Measurements from ENCODE around the gene PKHD1. TPM values are rescaled to one million over a fixed set of nuclear protein-coding genes. Genes with fewer than 3 reads are reported as not detected.

PKHD1 gene
- total RNA-seq, 2 donors from 2014 or later = 33.3 to 53.4 TPM

DNA sequence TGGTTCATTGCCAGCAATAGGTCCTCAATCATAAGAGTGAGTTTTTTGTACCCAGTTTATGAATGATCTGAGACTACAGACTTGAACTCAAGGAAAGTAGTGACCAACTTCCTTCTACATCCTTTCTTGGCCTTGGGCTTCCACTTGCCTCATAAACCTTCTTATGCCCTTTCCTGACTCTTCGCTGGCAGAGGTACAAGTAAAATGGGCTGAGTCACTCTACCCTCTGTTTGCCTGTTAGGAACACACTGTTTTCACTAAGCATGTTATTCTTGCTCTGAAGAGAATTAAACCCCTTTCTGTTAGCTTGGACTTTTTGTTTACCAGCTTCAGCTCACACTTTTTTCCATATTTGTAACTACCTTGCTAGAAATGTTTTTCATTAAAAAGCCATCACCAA is 74.4 kb downstream of the PKHD1 start:
- TF ChIP-seq, protein P1, sequence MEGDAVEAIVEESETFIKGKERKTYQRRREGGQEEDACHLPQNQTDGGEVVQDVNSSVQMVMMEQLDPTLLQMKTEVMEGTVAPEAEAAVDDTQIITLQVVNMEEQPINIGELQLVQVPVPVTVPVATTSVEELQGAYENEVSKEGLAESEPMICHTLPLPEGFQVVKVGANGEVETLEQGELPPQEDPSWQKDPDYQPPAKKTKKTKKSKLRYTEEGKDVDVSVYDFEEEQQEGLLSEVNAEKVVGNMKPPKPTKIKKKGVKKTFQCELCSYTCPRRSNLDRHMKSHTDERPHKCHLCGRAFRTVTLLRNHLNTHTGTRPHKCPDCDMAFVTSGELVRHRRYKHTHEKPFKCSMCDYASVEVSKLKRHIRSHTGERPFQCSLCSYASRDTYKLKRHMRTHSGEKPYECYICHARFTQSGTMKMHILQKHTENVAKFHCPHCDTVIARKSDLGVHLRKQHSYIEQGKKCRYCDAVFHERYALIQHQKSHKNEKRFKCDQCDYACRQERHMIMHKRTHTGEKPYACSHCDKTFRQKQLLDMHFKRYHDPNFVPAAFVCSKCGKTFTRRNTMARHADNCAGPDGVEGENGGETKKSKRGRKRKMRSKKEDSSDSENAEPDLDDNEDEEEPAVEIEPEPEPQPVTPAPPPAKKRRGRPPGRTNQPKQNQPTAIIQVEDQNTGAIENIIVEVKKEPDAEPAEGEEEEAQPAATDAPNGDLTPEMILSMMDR (IDR thresholded peaks at IDR 0.05) = no peak
- TF ChIP-seq POLR2A (IDR thresholded peaks at IDR 0.05) = no peak
- no peaks in the 10 kb centered on the region for H3K27me3 ChIP-seq
- H3K27ac ChIP-seq = peak overlapping the region in 2 of 4 donors; percentile 38 to 41
- H3K4me1 ChIP-seq = peaks cover 8% of the 10 kb centered on the region
- no peaks in the 10 kb centered on the region for H3K36me3 ChIP-seq (replicated peaks in 1 of 2; ENCODE audit: insufficient read depth in 1 of 2, low read depth in 2 of 2)
- intact Hi-C loops (cut with DNase I) = no loop called here
- peak; percentile 45 for ATAC-seq
- DNase-seq = peak in 3 of 4 donors; percentile 14 to 28 (median 19)
- 40 to 65% methylated on average over 1 of the region's 1 CpG for WGBS, 2 donors
- H3K9me3 ChIP-seq = no peaks in the 10 kb centered on the region
- H3K4me3 ChIP-seq = no peak overlapping the region

DNA sequence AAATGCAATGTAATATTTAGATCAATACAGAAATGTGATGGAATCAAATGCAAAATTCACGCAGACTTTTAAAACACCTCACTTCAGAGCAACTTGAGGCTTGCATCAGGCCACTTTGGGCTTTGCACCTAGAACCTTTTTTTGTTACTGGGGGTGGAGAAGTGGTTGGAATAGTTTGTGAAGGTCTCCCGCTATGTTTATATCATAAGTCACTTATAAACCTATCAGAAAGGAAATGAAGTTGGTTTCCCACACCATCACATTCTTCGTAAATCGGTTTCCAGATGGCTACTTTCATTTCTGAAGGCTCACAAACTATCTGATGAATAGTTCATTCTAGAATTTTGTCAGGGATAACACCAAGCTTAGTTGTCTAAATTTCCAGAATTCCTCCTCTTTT is 74.8 kb downstream of the PKHD1 start:
- intact Hi-C loops (cut with DNase I) = no loop called here
- TF ChIP-seq, protein P1 (IDR thresholded peaks at IDR 0.05) = no peak
- no peak for TF ChIP-seq POLR2A (IDR thresholded peaks at IDR 0.05)
- Histone ChIP-seq H3K27me3 (no peaks in the 10 kb centered on the region), H3K36me3 (replicated peaks in 1 of 2; ENCODE audit: insufficient read depth in 1 of 2, low read depth in 2 of 2) (no peaks in the 10 kb centered on the region), H3K27ac (peak overlapping the region in 2 of 4 donors; percentile 38 to 41), H3K9me3 (no peaks in the 10 kb centered on the region), H3K4me3 (no peak overlapping the region), H3K4me1 (peaks cover 8% of the 10 kb centered on the region)
- no peak for DNase-seq
- peak; percentile 55 for ATAC-seq
- 55 to 67% methylated on average over 4 of the region's 4 CpGs for WGBS, 2 donors

DNA sequence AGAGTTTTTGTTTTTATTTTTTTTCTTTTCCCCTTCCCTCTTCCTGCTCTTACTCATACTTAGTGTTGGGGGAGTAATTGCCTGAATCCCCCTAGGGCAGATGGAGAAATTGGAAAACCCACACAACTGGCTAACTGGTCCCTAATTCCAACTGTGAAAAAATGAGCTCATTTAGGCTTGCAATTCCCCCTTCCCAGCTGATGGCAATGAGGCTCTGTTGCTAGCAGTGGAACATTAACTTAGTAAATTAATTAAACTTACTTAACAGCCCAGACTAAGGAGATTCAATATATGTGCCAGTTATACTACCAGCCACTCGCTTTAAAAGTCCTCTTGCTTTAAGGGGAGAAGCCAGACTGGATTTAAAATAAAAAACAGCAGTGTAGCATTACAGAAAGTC is 76.6 kb downstream of the PKHD1 start:
- Histone ChIP-seq H3K4me1 (peaks cover 14% of the 10 kb centered on the region), H3K27me3 (no peaks in the 10 kb centered on the region), H3K27ac (peak overlapping the region in 1 of 4 donors; percentile 20), H3K36me3 (replicated peaks in 1 of 2; ENCODE audit: insufficient read depth in 1 of 2, low read depth in 2 of 2) (no peaks in the 10 kb centered on the region), H3K9me3 (no peaks in the 10 kb centered on the region), H3K4me3 (no peak overlapping the region)
- TF ChIP-seq, protein P1 (IDR thresholded peaks at IDR 0.05) = no peak
- no peak for TF ChIP-seq POLR2A (IDR thresholded peaks at IDR 0.05)
- no peak for ATAC-seq
- intact Hi-C loops (cut with DNase I) = no loop called here
- WGBS, 2 donors = 57 to 65% methylated on average over 1 of the region's 1 CpG
- DNase-seq = no peak

DNA sequence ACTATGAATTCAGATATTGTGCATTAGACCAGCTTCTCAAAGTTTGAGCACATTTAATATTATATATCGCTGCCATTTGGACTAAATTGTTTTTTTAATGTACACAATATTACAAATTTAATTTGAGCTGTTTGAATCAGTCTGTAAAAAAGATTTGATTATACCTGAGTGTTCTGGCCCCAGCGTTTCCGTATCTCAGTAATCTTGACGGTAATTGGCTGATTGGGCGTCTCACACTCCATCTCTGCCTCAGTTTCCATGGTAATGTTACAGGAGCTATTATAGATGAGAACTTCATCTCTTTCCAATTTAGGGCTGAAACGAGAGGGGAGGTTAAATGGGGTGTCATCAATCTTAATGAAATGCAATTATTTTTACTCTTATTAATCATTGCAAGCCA is 77.3 kb downstream of the PKHD1 start:
- TF ChIP-seq, protein P1 (IDR thresholded peaks at IDR 0.05) = no peak
- TF ChIP-seq POLR2A (IDR thresholded peaks at IDR 0.05) = no peak
- no peak overlapping the region for H3K27ac ChIP-seq
- DNase-seq (no peak), ATAC-seq (no peak)
- no peaks in the 10 kb centered on the region for H3K27me3 ChIP-seq
- H3K36me3 ChIP-seq (replicated peaks in 1 of 2; ENCODE audit: insufficient read depth in 1 of 2, low read depth in 2 of 2) = no peaks in the 10 kb centered on the region
- no peak overlapping the region for H3K4me3 ChIP-seq
- WGBS, 2 donors = 64% methylated on average over 6 of the region's 6 CpGs
- peaks cover 21% of the 10 kb centered on the region for H3K4me1 ChIP-seq
- no peaks in the 10 kb centered on the region for H3K9me3 ChIP-seq
- intact Hi-C loops (cut with DNase I) = no loop called here

DNA sequence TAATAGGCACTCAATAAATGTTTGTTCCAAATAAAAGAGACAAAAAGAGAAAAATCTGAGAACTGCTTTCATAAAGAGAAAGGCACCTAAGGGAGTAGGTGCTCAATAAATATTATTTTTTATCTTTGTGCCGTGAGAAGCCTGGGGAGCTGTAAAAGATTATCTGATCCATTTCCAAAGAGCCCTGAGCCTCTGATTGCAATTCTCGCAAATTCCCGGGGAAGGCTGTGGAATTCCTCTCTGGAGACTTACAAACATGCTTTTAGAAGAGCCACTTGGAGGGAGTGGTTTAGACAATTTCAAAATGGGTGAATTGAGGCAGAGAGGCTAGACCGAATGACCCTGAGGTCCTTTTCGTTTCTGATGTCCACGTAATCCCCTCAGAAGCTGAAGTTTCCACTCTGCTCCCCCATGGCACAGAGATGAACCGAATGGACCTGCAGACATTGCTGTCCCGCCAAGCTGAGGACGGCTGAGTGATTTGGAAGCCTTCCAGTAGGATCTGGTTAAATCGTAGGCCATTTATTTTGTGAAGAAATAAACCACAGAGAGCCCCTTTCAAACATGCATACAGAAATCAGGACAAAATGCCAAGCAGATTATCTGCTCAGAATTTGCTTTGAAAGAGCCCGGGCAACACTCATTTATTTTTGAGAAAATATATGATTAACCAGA is 77.8 kb downstream of the PKHD1 start:
- no peak for TF ChIP-seq POLR2A (IDR thresholded peaks at IDR 0.05)
- TF ChIP-seq, protein P1 (IDR thresholded peaks at IDR 0.05) = no peak
- DNase-seq = no peak
- H3K36me3 ChIP-seq (replicated peaks in 1 of 2; ENCODE audit: insufficient read depth in 1 of 2, low read depth in 2 of 2) = no peaks in the 10 kb centered on the region
- peaks cover 21% of the 10 kb centered on the region for H3K4me1 ChIP-seq
- ATAC-seq = no peak
- H3K27me3 ChIP-seq = no peaks in the 10 kb centered on the region
- no peak overlapping the region for H3K27ac ChIP-seq
- 42 to 47% methylated on average over 11 of the region's 11 CpGs for WGBS, 2 donors
- H3K4me3 ChIP-seq = no peak overlapping the region
- intact Hi-C loops (cut with DNase I) = no loop called here
- H3K9me3 ChIP-seq = no peaks in the 10 kb centered on the region

All from body of pancreas (tissue), 4 donors.